ENCODE data around the gene SERPINA5. TPM values are rescaled to one million over a fixed set of nuclear protein-coding genes. Genes with fewer than 3 reads are reported as not detected.

SERPINA5 gene
- total RNA-seq, 4 donors from 2014 or later: 2.3 to 8.4 (median 3.7) TPM

DNA sequence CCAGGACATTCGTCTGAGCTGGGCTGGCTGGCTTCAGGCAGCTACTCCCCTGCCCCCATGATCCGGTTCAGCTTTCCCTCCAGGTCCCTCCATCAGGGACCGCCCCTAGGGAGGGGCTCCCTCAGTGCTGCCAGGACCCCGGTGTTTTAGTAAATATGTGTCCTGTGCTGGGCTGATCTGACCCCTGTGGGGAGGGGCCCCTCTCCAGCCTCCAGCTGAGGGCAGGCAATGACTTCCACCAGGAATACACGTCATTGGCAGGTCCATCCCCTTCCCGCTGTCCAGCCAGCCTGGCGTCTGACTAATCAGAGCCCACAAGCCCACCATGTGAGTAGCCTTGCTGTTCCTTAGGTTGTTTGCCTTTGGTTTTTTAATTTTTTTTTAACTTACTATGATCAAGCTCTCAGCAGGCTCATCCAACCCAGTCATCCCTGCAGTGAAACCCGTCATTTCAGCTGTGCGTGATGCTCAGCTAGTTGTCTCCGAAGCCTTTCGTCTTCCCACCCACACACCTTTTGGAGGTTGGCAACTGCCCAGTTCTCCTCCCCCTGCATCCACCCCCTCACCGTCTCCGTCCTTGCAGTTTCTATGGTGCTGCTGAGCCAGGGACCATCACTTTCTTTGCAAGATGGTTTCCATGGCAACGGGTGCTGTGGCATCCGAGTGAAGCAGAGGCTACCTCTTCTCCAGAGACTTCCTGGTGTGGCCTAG, 35.9 kb upstream of the SERPINA5 start:
- no peaks in the 10 kb centered on the region for H3K36me3 ChIP-seq
- peaks cover 58% of the 10 kb centered on the region for H3K27me3 ChIP-seq
- WGBS, 2 donors (ENCODE audit: low coverage in 1 of 2): 30 to 53% methylated on average over 2 to 13 of the region's 15 CpGs
- no peak for ATAC-seq
- TF ChIP-seq POLR2AphosphoS5 (IDR thresholded peaks at IDR 0.05) (no peak), POLR2A (IDR thresholded peaks at IDR 0.05) (no peak), EP300 (IDR thresholded peaks at IDR 0.05) (no peak), CTCF (IDR thresholded peaks at IDR 0.05) (no peak)
- no peaks in the 10 kb centered on the region for H3K4me1 ChIP-seq
- no peak overlapping the region for H3K4me3 ChIP-seq
- H3K27ac ChIP-seq: no peak overlapping the region
- peaks cover 0 to 10% (median 0%) of the 10 kb centered on the region in 3 donors for H3K9me3 ChIP-seq

- no peaks in the 10 kb centered on the region for H3K36me3 ChIP-seq
- peaks cover 53% of the 10 kb centered on the region for H3K27me3 ChIP-seq
- ATAC-seq: no peak
- peaks cover 0 to 10% (median 0%) of the 10 kb centered on the region in 3 donors for H3K9me3 ChIP-seq
- TF ChIP-seq CTCF (IDR thresholded peaks at IDR 0.05) (no peak), POLR2AphosphoS5 (IDR thresholded peaks at IDR 0.05) (no peak), POLR2A (IDR thresholded peaks at IDR 0.05) (no peak), EP300 (IDR thresholded peaks at IDR 0.05) (no peak)
- H3K27ac ChIP-seq: no peak overlapping the region
- H3K4me3 ChIP-seq: no peak overlapping the region
- 79 to 91% methylated on average over 2 to 6 of the region's 8 CpGs for WGBS, 2 donors (ENCODE audit: low coverage in 1 of 2)
- no peaks in the 10 kb centered on the region for H3K4me1 ChIP-seq
Measured at GRCh38 chr14:94547151-94547680, 34.0 kb upstream of the SERPINA5 start.

- Histone ChIP-seq H3K36me3 (no peaks in the 10 kb centered on the region), H3K9me3 (peaks cover 0 to 10% (median 0%) of the 10 kb centered on the region in 3 donors), H3K27ac (no peak overlapping the region), H3K4me3 (no peak overlapping the region), H3K27me3 (peaks cover 48% of the 10 kb centered on the region), H3K4me1 (no peaks in the 10 kb centered on the region)
- 30 to 100% methylated on average over 1 to 2 of the region's 4 CpGs for WGBS, 2 donors (ENCODE audit: low coverage in 1 of 2)
- ATAC-seq: no peak
- TF ChIP-seq POLR2AphosphoS5 (IDR thresholded peaks at IDR 0.05) (no peak), POLR2A (IDR thresholded peaks at IDR 0.05) (no peak), CTCF (IDR thresholded peaks at IDR 0.05) (no peak), EP300 (IDR thresholded peaks at IDR 0.05) (no peak)
Measured at GRCh38 chr14:94547726-94548125, 33.5 kb upstream of the SERPINA5 start.

DNA sequence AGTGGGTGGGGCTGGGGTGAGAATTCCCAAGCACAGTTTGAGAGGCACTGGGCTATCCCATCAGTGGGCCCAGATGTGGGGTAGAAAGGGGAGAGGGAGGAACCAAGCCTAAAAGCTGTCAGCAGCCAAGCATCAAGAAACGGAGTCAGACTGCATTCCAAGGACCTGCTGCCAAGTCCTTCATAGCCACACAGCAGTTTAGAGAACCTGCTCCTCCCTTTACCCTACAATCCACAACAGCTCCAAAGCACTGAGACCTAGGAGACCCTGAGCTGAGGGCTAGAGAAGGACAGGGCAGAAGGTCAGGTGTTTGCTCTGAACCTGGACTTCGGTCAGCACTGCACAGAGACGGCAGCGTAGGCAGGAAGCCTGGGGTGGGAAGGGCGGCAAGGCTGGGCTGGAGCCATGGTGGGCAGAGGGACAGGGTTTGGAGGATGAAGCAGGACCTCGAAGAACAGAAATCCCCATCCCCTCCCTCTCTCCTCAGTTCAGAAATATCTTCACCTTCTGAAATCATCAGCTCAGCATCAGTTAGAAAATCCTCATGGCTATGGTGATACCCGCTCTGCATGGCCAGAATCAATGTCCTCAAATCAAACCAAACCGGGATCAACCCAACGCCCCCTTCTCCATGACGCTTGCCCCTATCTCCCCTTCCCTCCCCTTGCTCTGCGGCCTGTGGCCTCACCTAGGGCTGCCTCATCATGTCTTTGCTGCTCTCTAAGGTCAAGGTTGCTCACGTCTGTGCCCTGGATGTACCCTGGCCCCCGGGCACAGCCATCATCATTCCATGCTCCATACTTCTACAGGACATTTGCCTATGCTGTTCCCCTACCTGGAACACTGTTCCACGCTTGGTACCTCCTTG, 32.9 kb upstream of the SERPINA5 start:
- no peaks in the 10 kb centered on the region for H3K4me1 ChIP-seq
- no peaks in the 10 kb centered on the region for H3K36me3 ChIP-seq
- H3K9me3 ChIP-seq: peaks cover 0 to 15% (median 0%) of the 10 kb centered on the region in 3 donors
- TF ChIP-seq EP300 (IDR thresholded peaks at IDR 0.05) (no peak), CTCF (IDR thresholded peaks at IDR 0.05) (no peak), POLR2AphosphoS5 (IDR thresholded peaks at IDR 0.05) (no peak), POLR2A (IDR thresholded peaks at IDR 0.05) (no peak)
- no peak overlapping the region for H3K27ac ChIP-seq
- no peak for ATAC-seq
- 80 to 91% methylated on average over 10 to 11 of the region's 14 CpGs for WGBS, 2 donors (ENCODE audit: low coverage in 1 of 2)
- H3K4me3 ChIP-seq: no peak overlapping the region
- H3K27me3 ChIP-seq: peaks cover 44% of the 10 kb centered on the region

Measured in gastroesophageal sphincter (tissue), 4 donors.